K562 (cell line): ENCODE measurements around the gene OPA1. TPM values are rescaled to one million over a fixed set of nuclear protein-coding genes. Genes with fewer than 3 reads are reported as not detected.

Source experiments
- ARNT ChIP-seq, 2 experiments: fragments of 450-650 bp; IDR thresholded peaks; 2 replicates each; pipeline ENCODE4 v1.6.1; 2016; ENCODE audit warnings: mild to moderate bottlenecking in 1 of 2
- CREBBP ChIP-seq: IDR thresholded peaks from one replicate; pipeline ENCODE4 v1.6.1; 2012; ENCODE audit warnings: low read depth, mild to moderate bottlenecking, control low read depth, inconsistent platforms, low read length
- ELF1 ChIP-seq: fragments of 200-800 bp; sonication (Bioruptor generic); IDR thresholded peaks from 2 replicates; pipeline ENCODE4 v1.6.1; 2016; ENCODE audit warnings: missing genetic modification characterization, missing compliant biosample characterization
- MCM2 ChIP-seq: fragments of 450-650 bp; IDR thresholded peaks from 2 replicates; pipeline ENCODE4 v1.6.1; 2017; ENCODE audit warnings: low read depth, mild to moderate bottlenecking
- RBM34 ChIP-seq: fragments of 200-400 bp; formaldehyde crosslinking; IDR thresholded peaks from 2 replicates; pipeline ENCODE4 v1.6.1; 2018; ENCODE audit warnings: low read length, borderline replicate concordance; ENCODE audit not compliant: insufficient read depth
- THAP7 ChIP-seq: fragments of 250-450 bp; sonication (Bioruptor Pico); IDR thresholded peaks from 2 replicates; pipeline ENCODE4 v1.5.0; 2021
- ZNF280A ChIP-seq: fragments of 450-650 bp; IDR thresholded peaks from 2 replicates; pipeline ENCODE4 v1.6.1; 2018; ENCODE audit warnings: mild to moderate bottlenecking, low read depth; ENCODE audit not compliant: partially characterized antibody
- ZNF780A ChIP-seq: fragments of 250-450 bp; sonication (Bioruptor Pico); IDR thresholded peaks from 2 replicates; pipeline ENCODE4 v1.5.0; 2021; ENCODE audit warnings: mild to moderate bottlenecking
- polyA plus RNA-seq, 8 experiments: library from polyadenylated mRNA; depleted of rRNA in 4 of 8; stranded (reverse) in 5 of 8; unstranded in 3 of 8; fragments of >200 nt; fragmentation: Nextera tagmentation in 2 of 8; fragmentation: Illumina TruSeq in 1 of 8; extraction: Ambion mirVana in 2 of 8; extraction: Trizol in 1 of 8; gene quantifications; 2 replicates each; pipeline versions ENCODE4 v1.2.1 to v1.2.3, GENCODE V29; 2011 to 2014; ENCODE audit warnings: inconsistent platforms in 1 of 8, missing spikeins in 1 of 8
- total RNA-seq, 7 experiments: library from RNA; depleted of rRNA in 6 of 7; stranded (reverse); fragments of >200 nt in 6 of 7; fragmentation: Illumina TruSeq in 2 of 7; extraction: Trizol in 2 of 7; gene quantifications; 2 replicates each; pipeline versions ENCODE4 v1.2.1 to v1.2.3, GENCODE V29; 2011 to 2021; ENCODE audit warnings: low replicate concordance in 1 of 7

Gene OPA1
- total and polyA plus RNA-seq, 9 of the 15 experiments (the other 6 are each of a cell fraction or from before 2014, with no cell fraction given): 19.7 to 127 (median 94.7) TPM

- TF ChIP-seq ZNF280A (no peak), ARNT (IDR thresholded peaks at IDR 0.05) (no peak), RBM34 (no peak), ZNF780A (CRISPR knock-in tag) (no peak), MCM2 (no peak), THAP7 (CRISPR knock-in tag) (no peak), ELF1 (tag) (no peak), CREBBP (no peak)
These were observed 2.7 kb upstream of the OPA1 start (continued) for GRCh38 chr3:193590088-193590856.
